Measurements from ENCODE around the gene ADAMTS2. TPM values are rescaled to one million over a fixed set of nuclear protein-coding genes. Genes with fewer than 3 reads are reported as not detected.

The ADAMTS2 gene
- total and polyA plus RNA-seq, 2 of the 8 experiments (the other 6 are each of a cell fraction or from before 2014, with no cell fraction given), result 6.6 to 7.3 TPM

DNA sequence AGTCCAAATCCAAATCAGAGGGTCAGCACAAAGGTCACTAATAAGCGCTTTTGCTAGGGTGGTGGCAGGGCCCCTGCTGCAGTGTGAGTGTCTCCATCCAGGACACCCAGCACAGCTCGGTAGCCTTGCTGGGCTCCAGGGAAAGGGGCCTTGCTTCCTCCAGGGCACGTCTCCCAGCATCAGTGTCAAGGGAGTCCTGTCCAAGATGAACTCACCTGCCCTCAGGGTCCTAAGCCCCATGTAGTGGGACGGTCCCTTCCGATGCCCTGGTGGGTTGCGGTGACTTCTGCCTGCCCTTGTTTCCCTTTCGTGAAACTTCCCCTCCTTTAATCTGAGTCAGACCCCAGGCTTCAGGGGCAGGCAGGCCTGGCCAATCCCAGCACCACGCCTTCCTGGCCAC lies 183.4 kb downstream of the ADAMTS2 start (continued):
- no peak for TF ChIP-seq SP1 (IDR thresholded peaks at IDR 0.05; ENCODE audit: low read depth, low read length)
